ENCODE data around the gene TP53I13. TPM values are rescaled to one million over a fixed set of nuclear protein-coding genes. Genes with fewer than 3 reads are reported as not detected.

TP53I13 gene
- total and polyA plus RNA-seq, 2 of the 13 experiments (the other 11 are each of a cell fraction or from before 2014, with no cell fraction given) = 16.9 to 25.7 TPM

DNA sequence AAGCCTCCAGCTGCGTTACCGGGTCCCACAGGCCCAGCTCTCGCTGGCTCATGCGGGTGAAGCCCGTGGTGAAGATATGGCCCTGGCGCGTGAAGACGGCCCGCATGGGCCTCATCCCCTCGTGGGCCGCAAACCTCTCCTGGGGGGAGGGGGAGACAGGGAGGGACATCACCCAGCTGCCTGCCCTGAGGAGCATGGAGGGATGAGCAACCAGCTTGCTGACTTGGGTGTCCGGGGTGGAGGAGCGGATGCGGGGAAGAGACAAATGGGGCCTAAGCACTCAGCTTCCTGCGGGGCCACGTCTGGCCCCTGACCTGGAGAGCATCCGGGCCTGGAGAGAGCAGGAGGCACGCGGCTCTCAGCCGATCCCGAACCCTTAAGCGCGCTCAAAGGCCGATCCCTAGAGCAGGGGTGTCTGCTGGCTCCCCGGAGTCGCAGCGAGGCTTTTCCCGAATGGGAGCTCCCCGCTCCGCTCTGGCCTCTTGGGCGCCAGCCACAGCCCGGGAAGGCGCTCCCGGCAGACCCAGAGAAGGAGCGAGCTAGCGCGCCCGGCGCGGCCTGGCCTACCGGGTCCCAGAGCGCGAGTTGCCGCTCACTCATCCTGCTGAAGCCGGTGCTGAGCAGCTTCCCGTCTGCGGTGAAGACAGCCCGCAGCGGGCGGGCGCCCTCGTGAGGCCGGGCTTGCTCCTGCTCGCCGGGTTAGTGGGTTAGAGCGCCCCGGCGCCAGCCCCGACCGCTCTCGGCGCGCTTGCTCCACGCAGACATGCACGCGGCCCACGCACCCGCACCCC, 49.2 kb downstream of the TP53I13 start (continued):
- peak; percentile 28; the same call in 1 of the 2 replicates for TF ChIP-seq ZNF616 (CRISPR knock-in tag; IDR thresholded peaks at IDR 0.05; ENCODE audit: low read depth)
- TF ChIP-seq TERF1 (CRISPR knock-in tag; IDR thresholded peaks at IDR 0.05) = no peak
- no peak for TF ChIP-seq ZBTB7B (CRISPR knock-in tag; IDR thresholded peaks at IDR 0.05)
- peak; percentile 60; the same call in 1 of the 2 replicates for TF ChIP-seq GABPB1 (CRISPR knock-in tag; IDR thresholded peaks at IDR 0.05)
- peak; percentile 82; the same call in 1 of the 2 replicates for TF ChIP-seq KDM1A (CRISPR knock-in tag; IDR thresholded peaks at IDR 0.05)
- no peak for TF ChIP-seq NR2F1 (CRISPR knock-in tag; IDR thresholded peaks at IDR 0.05)
- TF ChIP-seq BRCA1 (CRISPR knock-in tag; IDR thresholded peaks at IDR 0.05) = 0 out of 2 replicates have a peak, but pooled peaks have one; percentile 41
- TF ChIP-seq, protein P1, sequence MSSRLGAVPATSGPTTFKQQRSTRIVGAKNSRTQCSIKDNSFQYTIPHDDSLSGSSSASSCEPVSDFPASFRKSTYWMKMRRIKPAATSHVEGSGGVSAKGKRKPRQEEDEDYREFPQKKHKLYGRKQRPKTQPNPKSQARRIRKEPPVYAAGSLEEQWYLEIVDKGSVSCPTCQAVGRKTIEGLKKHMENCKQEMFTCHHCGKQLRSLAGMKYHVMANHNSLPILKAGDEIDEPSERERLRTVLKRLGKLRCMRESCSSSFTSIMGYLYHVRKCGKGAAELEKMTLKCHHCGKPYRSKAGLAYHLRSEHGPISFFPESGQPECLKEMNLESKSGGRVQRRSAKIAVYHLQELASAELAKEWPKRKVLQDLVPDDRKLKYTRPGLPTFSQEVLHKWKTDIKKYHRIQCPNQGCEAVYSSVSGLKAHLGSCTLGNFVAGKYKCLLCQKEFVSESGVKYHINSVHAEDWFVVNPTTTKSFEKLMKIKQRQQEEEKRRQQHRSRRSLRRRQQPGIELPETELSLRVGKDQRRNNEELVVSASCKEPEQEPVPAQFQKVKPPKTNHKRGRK (CRISPR knock-in tag; IDR thresholded peaks at IDR 0.05) = no peak
- no peak for TF ChIP-seq ZNF629 (CRISPR knock-in tag; conservative IDR thresholded peaks at IDR 0.05)
- peak; percentile 46; the same call in 1 of the 2 replicates for TF ChIP-seq MYC (CRISPR knock-in tag; IDR thresholded peaks at IDR 0.05; ENCODE audit: borderline replicate concordance)
- no peak for TF ChIP-seq ZNF121 (CRISPR knock-in tag; IDR thresholded peaks at IDR 0.05)
- peak; percentile 71; the same call in 1 of the 2 replicates for TF ChIP-seq KLF15 (CRISPR knock-in tag; IDR thresholded peaks at IDR 0.05; ENCODE audit: borderline replicate concordance)
- no peak for TF ChIP-seq GTF2F1 (IDR thresholded peaks at IDR 0.05; ENCODE audit: low read length)
- peak; percentile 62; the same call in 1 of the 2 replicates for TF ChIP-seq ARHGAP35 (CRISPR knock-in tag; IDR thresholded peaks at IDR 0.05; ENCODE audit: borderline replicate concordance)
- TF ChIP-seq CBX5 (CRISPR knock-in tag; IDR thresholded peaks at IDR 0.05; ENCODE audit: borderline replicate concordance) = no peak; the same call in 1 of the 2 replicates
- TF ChIP-seq KAT2B (IDR thresholded peaks at IDR 0.05; ENCODE audit: borderline replicate concordance, low read depth, low read length) = no peak
- TF ChIP-seq ZNF768 (CRISPR knock-in tag; IDR thresholded peaks at IDR 0.05) = no peak; the same call in 1 of the 2 replicates
- no peak; the same call in 1 of the 2 replicates for TF ChIP-seq MTF2 (CRISPR knock-in tag; IDR thresholded peaks at IDR 0.05; ENCODE audit: borderline replicate concordance)
- TF ChIP-seq ZNF607 (CRISPR knock-in tag; IDR thresholded peaks at IDR 0.05; ENCODE audit: borderline replicate concordance) = 0 out of 2 replicates have a peak, but pooled peaks have one; percentile 36
- TF ChIP-seq SIX4 (CRISPR knock-in tag; IDR thresholded peaks at IDR 0.05) = no peak
- TF ChIP-seq CHCHD3 (CRISPR knock-in tag; IDR thresholded peaks at IDR 0.05) = no peak
- TF ChIP-seq ZBTB42 (CRISPR knock-in tag; IDR thresholded peaks at IDR 0.05) = peak; percentile 68; the same call in 1 of the 2 replicates
- TF ChIP-seq SIX1 (CRISPR knock-in tag; IDR thresholded peaks at IDR 0.05; ENCODE audit: borderline replicate concordance) = no peak
- no peak for TF ChIP-seq REL (CRISPR knock-in tag; conservative IDR thresholded peaks at IDR 0.05)
- TF ChIP-seq KMT2A (CRISPR knock-in tag; IDR thresholded peaks at IDR 0.05) = no peak; the same call in 1 of the 2 replicates
- no peak for TF ChIP-seq MAFK (conservative IDR thresholded peaks at IDR 0.05 in 1 of 2, IDR thresholded peaks at IDR 0.05 in 1 of 2; ENCODE audit: low read length in 2 of 2)
- TF ChIP-seq XBP1 (CRISPR knock-in tag; IDR thresholded peaks at IDR 0.05) = no peak
- TF ChIP-seq SETDB1 (CRISPR knock-in tag; IDR thresholded peaks at IDR 0.05; ENCODE audit: borderline replicate concordance) = no peak
- no peak for TF ChIP-seq HNRNPK (IDR thresholded peaks at IDR 0.05; ENCODE audit: low read depth, low read length, poor library complexity, severe bottlenecking)

Measured in HepG2 (cell line).